Lower leg skin (tissue), 4 donors: ENCODE measurements around the gene IMPACT. TPM values are rescaled to one million over a fixed set of nuclear protein-coding genes. Genes with fewer than 3 reads are reported as not detected.

ENCODE experiments used
- DNase-seq, 2 donors: peaks; one replicate each; pipeline ENCODE4 v3.0.0-alpha.2; 2019; ENCODE audit warnings: low spot score in 2 of 2
- H3K4me3 ChIP-seq: fragments of 200-600 bp; sonication (generic); 2 replicates; pipeline ENCODE4 v1.5.1; 2017; ENCODE audit warnings: mild to moderate bottlenecking, low read depth; ENCODE audit not compliant: poor library complexity, severe bottlenecking
- CTCF ChIP-seq, 3 donors: fragments of 450-650 bp; IDR thresholded peaks; one replicate each; pipeline ENCODE4 v1.5.1; 2016; ENCODE audit warnings: antibody characterized with exemption in 3 of 3, mild to moderate bottlenecking in 3 of 3, moderate library complexity in 2 of 3
- POLR2A ChIP-seq, 2 donors: fragments of 450-650 bp; IDR thresholded peaks; one replicate each; pipeline ENCODE4 v1.6.1; 2016 to 2017; ENCODE audit warnings: antibody characterized with exemption in 2 of 2, mild to moderate bottlenecking in 1 of 2, moderate library complexity in 1 of 2
- WGBS, 2 donors: methylation state at CpG; one replicate each; pipeline ENCODE4 v1.1.5; 2018; 5-methylcytosine and 5-hydroxymethylcytosine counted together
- intact Hi-C: fragments of 100-400 bp; cut with DNase I; formaldehyde crosslinking; loops from one replicate; pipeline ENCODE4 v1.15.0; 2023; ENCODE audit warnings: low total_unique reads
- total RNA-seq, 4 donors: library from RNA; depleted of rRNA; stranded (reverse); fragments of >200 nt; gene quantifications; one replicate each; pipeline ENCODE4 v1.1.0, GENCODE V29; 2016

Gene IMPACT
- total RNA-seq, 4 donors from 2014 or later = 13.8 to 20.5 (median 14.9) TPM

- no peak for TF ChIP-seq CTCF (IDR thresholded peaks at IDR 0.05)
- TF ChIP-seq POLR2A (IDR thresholded peaks at IDR 0.05) = no peak
- intact Hi-C loops = no loop called here
- 60 to 66% methylated on average over 11 of the region's 11 CpGs for WGBS, 2 donors
- no peak for DNase-seq
- H3K4me3 ChIP-seq = no peak overlapping the region
Measured at GRCh38 chr18:24395049-24395795, 31.2 kb upstream of the IMPACT start.

GRCh38 chr18:24396082-24396633 lies 30.3 kb upstream of the IMPACT start:
- DNase-seq = no peak
- H3K4me3 ChIP-seq = no peak overlapping the region
- 62 to 65% methylated on average over 8 of the region's 8 CpGs for WGBS, 2 donors
- intact Hi-C loops = no loop called here
- TF ChIP-seq CTCF (IDR thresholded peaks at IDR 0.05) (no peak), POLR2A (IDR thresholded peaks at IDR 0.05) (no peak)

- TF ChIP-seq CTCF (IDR thresholded peaks at IDR 0.05) (no peak), POLR2A (IDR thresholded peaks at IDR 0.05) (no peak)
- DNase-seq = peak; percentile 91 to 96
- intact Hi-C loops = no loop called here
- 0% methylated on average over 19 to 43 of the region's 50 CpGs for WGBS, 2 donors
- peak overlapping the region; percentile 62 for H3K4me3 ChIP-seq
Measured at GRCh38 chr18:24397131-24397693, 29.3 kb upstream of the IMPACT start.

- peak; percentile 94 to 99 for DNase-seq
- H3K4me3 ChIP-seq = peak within 1 kb of the TSS; percentile 62
- no peak for TF ChIP-seq CTCF (IDR thresholded peaks at IDR 0.05)
- peak in 1 of 2 donors; percentile 62 for TF ChIP-seq POLR2A (IDR thresholded peaks at IDR 0.05)
- intact Hi-C loops = no loop called here
- WGBS, 2 donors = 3% methylated on average over 18 to 19 of the region's 55 CpGs
Measured at GRCh38 chr18:24397694-24398368, 28.6 kb upstream of the IMPACT start, which contains the start of gene OSBPL1A. OSBPL1A (minus strand) TSS chr18:24397824; CDS start chr18:24377533, 20,291 bp downstream.

- TF ChIP-seq POLR2A (IDR thresholded peaks at IDR 0.05) (no peak), CTCF (IDR thresholded peaks at IDR 0.05) (no peak)
- DNase-seq = peak; percentile 25 to 85
- intact Hi-C loops = no loop called here
- no peak overlapping the region for H3K4me3 ChIP-seq
- 43 to 44% methylated on average over 15 of the region's 15 CpGs for WGBS, 2 donors
Measured at GRCh38 chr18:24398540-24398939, 27.9 kb upstream of the IMPACT start.
